GM21367 (cell line): Measurements from ENCODE around the gene CDH20.

Experiments used
- ATAC-seq: cut with Tn5 transposase; IDR thresholded peaks from one replicate; pipeline ENCODE4 v1.9.1; 2021; ENCODE audit not compliant: unreplicated experiment

CDH20 gene

GRCh38 chr18:61420218-61420885 lies 87.1 kb downstream of the CDH20 start:
- ATAC-seq, result no peak

DNA sequence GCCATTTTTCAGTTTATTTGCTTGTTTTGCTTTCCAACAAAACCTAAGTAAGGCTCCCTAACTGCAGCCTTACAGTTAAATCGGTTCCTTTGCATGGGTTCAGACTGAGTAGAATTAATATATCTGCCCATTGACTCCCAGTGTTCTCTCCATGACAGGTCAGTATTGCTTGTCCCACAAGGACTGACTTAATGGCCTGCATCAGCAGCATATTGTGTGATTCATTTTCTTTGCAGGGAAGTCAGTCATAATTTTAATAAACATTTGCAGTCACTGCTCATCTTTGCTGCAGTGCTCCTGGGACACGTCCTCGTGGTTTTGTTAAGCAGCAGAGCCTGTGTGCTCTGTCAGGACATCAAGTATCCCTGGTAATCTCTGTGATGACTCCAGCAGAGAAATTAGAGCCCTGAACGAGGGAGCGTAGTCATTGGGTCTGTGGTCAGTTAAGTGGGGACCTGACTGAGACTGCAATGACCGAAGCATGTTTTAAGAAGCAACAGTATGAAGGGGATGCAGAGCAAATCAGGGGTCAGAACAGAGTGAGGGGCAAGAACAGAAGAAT lies 93.3 kb downstream of the CDH20 start:
- ATAC-seq, result no peak

GRCh38 chr18:61428266-61428665 lies 95.0 kb downstream of the CDH20 start:
- ATAC-seq, result no peak

GRCh38 chr18:61432590-61432989 lies 99.4 kb downstream of the CDH20 start:
- no peak for ATAC-seq

- ATAC-seq, result peak; percentile 92
Observed at GRCh38 chr18:61435064-61435652, 101.9 kb downstream of the CDH20 start.

DNA sequence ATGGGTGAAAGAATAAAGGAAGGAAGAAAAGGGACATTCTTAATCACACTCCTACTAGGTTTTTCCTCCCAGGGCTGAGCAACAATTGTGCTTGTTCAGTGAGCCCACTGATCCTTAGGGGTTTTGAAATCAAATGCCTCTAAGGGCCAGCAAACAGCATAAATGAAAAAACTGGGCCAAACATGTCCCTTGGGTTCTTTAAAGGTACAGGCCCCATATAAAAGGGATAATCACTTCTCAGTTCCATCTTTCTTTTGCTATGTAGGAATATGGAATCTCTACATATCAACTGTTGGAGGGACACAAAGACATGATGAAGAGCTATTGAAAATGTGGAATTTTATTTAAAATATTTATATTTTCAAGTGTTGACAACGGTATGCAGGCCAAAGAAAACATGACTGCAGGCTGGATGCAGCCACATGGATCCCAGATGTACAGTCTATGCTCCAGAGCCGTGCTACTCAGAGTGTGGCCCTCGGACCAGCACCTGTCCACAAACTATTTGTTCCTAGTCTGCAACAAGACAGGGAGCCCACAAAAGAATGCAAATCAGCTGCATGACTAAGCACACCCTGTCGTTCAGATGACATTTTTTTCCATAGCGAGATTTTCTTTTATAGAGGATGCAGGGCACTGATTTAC lies 110.0 kb downstream of the CDH20 start:
- no peak for ATAC-seq

DNA sequence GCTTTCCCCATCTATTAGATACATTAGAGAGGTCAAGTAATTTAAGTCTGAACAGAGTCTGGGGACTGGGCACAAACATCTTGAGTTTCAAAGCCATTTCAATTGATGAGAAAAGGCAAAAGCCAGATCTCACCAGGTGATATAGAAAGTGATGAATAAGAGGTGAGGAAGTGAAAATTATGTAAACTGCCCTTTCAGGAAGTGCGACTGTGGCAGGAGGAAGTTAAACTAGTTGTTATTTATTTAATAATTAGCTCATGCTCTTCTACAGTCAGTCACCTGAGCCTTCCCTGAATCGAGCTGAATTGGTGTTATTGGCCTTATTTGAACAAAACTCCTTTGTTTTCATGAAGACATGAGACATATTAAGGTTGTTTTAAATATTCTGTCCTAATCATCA lies 115.1 kb downstream of the CDH20 start:
- ATAC-seq, result peak; percentile 88

DNA sequence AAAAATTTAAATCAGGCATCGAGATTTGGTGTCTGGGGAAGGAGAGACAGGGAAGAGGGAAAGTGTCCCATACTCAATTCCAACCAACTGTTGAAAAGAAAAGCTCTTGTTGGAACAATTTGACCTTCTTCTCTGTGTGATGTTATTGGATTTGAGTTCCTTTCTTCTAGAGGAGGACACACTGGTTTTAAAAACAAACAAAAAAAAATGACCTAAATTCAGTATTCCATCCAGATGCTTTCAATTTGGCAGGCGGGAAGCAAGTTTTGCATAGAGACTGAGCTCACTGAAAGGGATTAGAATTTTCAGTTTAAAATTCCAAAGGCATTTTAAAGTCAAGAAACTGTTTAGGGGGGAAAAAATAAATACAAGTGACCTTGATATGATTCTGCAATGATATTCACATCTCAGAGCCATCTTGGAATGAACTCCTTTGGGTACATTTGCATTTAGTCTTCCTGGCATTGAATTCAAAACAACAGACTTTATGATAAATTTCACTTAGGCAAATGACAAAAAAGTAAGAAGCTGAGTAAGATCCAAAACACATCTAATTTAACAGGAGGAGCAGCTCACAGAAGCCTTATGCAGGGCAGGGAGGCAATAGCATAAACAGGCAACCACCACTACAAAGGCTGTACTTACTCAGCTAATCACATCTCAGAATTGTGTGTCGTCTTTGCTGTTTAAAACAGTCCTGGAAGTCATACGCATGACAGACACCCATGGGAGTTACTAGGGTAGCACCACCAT lies 126.8 kb downstream of the CDH20 start:
- ATAC-seq, result no peak

DNA sequence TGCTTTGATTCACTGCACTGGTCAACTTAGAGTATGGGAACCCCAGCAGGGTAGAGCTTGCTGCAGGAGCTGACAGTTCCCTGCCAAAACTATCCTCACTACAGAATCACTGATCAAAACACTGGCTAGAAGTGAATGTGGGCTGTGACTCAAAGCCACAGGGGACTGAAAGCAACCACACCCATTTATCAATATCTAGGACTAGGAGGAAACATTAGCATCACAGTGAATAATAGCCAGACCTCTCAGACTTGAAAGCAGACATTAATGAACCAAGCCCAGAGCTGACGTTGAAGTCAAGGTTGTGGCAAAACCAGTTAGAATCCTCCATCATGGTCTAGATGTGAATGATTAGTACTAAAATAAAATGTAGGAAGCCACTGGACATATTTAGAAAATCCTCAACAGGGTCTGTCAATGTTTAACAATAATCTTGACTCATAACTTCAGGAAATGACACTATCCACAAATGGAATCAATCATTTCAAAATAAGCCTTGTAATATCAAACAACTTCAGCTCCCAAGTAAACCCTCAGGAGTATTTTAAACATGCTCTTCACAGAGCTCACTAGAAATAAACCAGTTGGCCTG lies 131.4 kb downstream of the CDH20 start:
- ATAC-seq, result no peak

DNA sequence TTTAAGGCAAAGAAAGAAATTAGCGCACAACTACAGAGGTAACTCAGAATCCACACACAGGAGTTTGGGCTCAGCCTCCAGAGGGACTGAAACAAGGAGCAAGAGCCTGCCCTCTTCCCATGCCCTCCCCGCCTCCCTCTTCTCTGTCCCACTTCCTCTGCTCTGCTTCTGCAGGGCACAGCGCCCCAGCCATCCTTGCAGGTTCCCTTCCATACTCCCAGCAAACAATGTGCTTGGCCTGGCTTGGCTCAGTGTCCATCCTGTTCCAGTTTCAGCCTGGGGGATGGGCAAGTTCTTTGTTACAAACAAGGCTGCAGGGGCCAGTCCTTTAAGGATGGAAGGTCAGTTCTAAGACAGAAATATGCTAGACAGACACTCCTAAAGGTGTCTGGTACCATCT lies 133.5 kb downstream of the CDH20 start:
- ATAC-seq, result no peak

DNA sequence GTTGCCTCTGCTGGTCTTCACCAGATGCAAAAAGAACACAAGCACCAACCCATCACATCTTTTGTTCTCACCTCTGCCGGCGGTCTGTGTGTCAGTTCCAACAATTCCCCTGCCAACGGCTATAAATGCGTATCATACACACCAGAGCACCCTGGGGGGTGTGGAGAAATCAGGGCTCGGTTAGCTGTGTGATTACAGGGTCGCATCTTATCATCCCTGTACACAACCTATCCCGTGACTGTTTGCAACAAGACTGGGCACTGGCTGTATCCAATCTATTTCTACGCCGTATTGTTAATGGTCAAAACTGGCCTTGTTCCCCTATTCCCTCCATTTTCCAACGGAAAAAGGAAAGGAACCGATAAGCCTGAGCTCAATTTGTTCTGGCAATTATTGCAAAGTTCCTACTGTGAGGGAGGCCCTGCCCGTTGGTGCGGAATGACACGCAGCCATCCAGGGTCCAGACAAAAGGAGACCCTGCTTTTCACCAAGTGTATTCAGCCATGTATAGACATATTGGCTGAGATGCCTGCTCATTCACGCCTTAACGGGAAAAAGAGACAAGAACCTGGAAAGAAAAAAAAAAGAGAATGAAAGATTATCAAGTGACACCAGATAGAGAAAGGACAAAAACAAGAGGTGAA lies 136.9 kb downstream of the CDH20 start:
- ATAC-seq, result no peak

DNA sequence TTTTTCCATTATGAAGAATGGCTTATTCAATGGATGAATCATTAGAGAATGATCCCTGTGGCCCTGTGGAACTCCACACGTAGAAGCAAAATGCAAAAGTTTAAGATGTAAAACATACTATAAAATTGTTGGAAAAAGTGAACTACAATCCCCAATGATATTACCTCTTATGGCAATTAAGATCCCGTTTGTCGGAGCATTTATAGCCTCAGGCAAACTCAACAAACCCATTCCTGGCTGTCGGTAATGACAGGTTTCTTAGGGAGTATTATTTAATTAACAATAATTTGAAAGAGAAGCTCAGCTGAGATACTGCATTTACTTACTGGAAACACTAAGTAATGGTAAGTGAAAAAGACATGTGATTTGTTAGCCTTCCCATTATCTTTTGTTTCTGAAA lies 138.3 kb downstream of the CDH20 start:
- ATAC-seq, result no peak

GRCh38 chr18:61471942-61472341 lies 138.7 kb downstream of the CDH20 start:
- no peak for ATAC-seq

- no peak for ATAC-seq
Observed at GRCh38 chr18:61474341-61474740, 141.1 kb downstream of the CDH20 start.

GRCh38 chr18:61474918-61475317 lies 141.7 kb downstream of the CDH20 start:
- ATAC-seq, result no peak

DNA sequence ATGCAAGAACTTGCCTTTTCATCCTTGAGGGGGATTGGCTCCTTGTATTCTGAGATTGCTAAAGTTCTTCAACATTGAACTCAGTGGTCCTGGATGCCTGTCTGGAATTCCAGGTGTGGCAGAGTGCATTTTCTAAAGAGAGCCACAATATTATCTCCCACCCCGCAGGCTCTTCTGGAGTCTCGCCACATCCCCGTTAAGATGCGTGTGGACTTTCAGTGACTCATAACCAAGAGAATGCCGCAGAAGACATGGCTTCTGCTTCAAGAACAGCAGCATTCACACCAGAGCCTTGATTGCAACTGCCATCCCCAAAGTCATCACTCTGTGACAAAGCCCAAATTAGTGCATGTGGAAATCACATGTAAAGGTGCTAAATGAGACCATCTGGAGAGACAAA lies 142.7 kb downstream of the CDH20 start:
- no peak for ATAC-seq

- ATAC-seq, result no peak
Observed at GRCh38 chr18:61489334-61489733, 156.1 kb downstream of the CDH20 start.

DNA sequence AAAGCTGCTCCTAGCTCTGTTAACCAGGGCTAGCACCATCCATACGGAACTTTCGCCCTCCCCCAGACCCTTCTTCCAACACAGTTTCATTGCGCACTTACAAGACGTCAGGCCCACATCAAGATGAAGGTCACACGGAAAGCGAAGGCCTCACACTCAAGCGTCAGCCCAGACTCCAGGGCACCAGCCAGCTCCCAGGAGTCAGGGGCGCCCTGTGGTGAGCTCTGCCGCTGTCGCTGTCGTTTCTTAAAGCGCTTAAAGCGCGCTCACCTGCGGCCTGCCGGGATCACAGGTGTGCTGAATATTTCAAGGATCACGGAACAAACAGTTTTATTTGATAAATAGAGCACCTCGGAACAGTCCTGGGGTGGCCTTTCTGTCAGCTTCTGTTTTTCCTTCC lies 163.1 kb downstream of the CDH20 start:
- no peak for ATAC-seq

DNA sequence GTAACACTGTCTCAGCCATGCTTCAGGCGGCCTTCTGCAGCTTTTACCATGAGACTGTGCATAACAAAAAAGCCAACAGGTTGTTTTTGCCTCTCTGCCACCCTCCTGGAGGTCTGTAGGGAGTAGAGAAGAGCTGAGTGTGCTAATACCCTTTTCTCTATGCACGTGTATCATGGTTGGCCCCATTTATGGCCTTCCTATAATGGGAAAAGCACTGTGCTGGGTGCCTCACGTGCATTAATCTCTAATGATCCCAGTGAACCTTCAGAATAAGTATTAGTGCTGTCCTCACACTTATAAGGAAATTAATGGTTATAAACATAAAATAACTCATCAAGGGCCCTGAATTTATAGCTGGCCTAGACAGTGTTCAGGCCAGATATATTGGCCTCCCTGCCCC lies 164.2 kb downstream of the CDH20 start:
- no peak for ATAC-seq

DNA sequence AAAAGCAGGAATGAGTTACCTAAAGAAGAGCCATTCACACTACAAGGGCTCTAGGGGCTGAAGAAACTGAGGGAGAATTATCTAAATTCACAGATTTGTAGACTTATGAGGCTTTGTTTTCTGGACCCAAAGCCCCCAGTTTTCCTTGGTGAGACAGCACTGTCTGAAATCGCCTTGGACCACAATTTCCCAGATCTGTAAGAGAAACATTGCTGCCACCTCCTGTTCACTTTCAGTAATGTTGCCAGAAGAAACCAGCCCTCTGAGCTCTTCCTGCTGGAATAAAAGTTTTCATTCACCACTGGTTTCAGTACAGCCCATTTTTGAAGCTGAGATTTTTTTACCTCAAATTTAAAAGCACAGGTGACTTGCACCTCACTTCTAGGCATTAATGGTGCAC lies 169.2 kb downstream of the CDH20 start:
- ATAC-seq, result peak; percentile 51

DNA sequence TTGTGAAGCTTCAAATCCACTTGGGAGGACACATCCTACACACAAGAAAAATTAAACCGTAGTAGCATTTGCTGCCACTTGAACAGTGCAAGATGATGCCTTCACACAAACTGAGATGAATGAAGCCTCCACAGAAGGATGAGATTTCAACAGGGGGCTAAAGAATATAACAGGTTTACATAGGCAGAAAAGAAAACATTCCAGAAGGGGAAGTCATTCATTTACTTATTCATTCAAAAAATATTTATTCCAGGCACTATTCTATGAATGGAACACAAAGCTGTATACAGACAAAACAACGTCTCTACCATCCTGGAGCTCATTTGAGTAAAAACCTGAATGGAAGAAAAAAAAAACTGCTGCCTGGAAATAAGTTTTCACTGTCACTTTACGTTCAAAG lies 170.5 kb downstream of the CDH20 start:
- ATAC-seq, result no peak
